ENCODE measurements around the gene DOLPP1.

The DOLPP1 gene

GRCh38 chr9:129068110-129068509 is 12.8 kb upstream of the DOLPP1 start:
- DNase-seq = no peak

DNA sequence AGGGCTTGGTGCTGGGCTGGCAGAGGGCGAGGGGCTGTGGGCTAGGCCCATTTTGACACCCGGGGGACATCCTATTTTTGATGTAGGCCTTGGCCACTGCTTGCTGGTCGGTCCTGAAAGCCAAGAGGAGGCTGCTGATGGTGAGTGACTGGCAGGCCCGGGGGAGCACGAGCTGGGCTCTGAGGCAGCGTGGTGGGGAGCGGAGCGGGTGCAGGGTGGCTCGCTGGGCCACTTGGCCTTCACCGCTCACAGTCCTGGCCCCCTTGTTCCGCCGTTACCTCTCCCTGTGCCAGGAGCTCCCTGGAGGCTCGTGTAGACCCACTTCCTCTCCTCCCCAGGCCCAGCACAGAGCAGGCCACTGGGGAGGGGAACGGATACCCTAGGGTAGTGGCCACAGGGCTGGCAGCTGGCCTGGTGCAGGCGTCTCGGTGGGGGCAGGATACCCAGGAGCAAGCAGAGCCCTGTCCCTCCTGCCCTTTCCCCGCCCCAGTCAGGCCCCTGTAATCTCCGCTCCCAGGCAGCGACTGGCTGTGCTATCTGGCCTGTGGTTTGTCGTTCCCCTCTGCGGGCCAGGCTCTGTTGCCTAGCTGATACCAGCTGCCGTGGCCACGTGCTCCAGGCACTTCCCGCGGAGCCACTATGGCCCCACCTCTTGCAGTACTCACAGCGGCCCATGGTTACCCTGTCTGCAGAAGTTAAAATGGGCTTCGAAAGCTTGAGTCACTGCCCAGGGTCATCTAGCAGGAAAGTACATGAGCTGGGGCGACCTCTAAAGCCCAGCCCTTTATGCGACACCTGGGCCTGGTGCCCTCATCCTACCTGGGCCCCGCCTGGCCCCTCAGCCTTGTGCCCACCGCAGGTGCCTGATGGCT is 11.7 kb upstream of the DOLPP1 start:
- DNase-seq = peak; percentile 94

- no peak for DNase-seq
Measured at GRCh38 chr9:129069862-129070641, 10.9 kb upstream of the DOLPP1 start.

DNA sequence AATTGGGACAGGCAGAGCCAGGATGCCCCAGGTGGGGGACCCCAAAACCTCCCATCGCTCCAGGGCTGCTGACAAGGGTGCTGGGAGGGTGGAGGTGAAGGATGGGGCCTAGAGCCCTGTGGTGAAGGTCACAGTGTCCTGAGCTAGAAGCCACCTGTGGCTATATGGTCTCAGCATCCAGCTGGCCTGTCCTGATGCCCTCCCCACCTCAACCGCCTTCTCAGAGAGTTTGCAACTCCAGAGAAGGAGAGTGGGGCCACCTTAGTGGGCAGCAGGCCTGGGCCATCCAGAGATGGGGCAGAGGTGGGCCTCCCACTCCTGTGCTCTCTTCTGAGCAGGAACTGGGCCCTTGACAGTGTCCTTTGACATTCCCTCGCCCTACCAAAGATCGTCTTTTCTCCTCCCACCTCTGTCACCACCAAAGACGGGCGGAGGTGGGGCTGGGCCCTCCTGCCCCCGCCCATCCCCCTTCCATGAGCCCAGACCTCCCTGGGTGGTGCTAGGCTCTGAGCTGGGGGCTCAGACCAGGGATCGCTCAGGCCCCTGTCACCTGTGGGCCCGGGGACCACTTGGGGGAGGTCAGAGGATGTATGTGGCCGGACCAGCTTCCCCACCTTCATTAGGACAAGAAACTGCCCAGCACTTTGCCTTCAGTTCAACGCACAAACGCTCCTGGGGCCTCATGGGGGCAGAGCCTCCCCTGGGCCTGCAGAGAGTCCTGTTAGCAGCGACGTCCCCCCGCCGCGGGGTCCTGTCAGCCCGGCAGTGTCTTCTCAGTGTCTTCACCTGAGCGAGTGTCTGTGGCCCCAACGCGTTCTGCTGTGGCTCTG is 10.0 kb upstream of the DOLPP1 start:
- DNase-seq = no peak

DNA sequence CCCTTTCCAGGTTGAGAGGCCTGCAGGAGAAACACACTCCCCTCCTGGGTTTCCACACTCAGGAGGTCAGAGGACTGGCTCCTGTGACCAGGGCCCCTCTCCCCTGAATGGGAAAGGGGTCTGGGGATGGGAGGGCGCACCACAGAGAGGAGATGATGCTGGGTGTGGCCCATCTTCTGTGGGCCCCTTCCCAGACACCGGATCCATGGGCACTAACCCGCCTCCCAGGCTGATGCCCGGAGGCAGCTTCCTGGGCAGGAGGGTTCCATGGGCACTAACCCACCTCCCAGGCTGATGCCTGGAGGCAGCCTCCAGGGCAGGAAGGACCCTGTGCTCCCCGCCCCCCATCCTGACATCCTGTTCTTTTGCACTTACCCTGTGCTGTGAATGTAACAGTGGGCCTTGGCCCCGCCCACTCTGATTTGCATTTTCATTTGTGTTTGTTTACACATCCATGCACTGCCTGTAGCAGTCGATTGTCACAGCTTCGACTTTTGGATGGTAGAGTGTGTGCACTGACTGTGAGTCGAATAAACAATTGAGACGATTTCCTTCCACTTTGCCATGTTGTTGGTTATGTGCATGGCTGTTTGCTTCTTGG is 9.3 kb upstream of the DOLPP1 start:
- no peak for DNase-seq

DNA sequence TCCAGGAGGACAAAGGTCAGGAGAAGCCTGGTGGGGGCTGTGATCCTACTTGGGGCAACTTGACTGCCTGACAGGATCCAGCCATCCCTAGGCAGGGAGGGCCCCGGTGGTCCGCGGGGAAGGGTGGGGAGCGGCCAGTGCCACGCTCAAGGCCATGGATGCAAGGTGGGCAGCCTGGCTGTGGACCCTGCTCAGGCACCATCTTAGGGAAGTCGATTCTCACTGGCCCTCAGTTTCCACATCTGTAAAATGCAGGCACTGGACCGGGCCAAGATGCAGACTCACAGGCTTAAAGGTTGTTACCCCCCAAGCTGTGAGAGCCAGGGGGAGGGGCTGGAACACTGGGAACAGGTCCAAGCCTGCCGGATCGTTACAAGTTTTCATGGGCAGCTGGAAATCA is 8.7 kb upstream of the DOLPP1 start:
- DNase-seq = no peak

- no peak for DNase-seq
Measured at GRCh38 chr9:129073404-129073803, 7.5 kb upstream of the DOLPP1 start.

- DNase-seq = no peak
Measured at GRCh38 chr9:129074106-129074505, 6.8 kb upstream of the DOLPP1 start.

- no peak for DNase-seq
Measured at GRCh38 chr9:129075996-129076639, 4.8 kb upstream of the DOLPP1 start.

- no peak for DNase-seq
Measured at GRCh38 chr9:129076640-129077037, 4.3 kb upstream of the DOLPP1 start.

GRCh38 chr9:129077236-129077635 is 3.7 kb upstream of the DOLPP1 start:
- DNase-seq = no peak

DNA sequence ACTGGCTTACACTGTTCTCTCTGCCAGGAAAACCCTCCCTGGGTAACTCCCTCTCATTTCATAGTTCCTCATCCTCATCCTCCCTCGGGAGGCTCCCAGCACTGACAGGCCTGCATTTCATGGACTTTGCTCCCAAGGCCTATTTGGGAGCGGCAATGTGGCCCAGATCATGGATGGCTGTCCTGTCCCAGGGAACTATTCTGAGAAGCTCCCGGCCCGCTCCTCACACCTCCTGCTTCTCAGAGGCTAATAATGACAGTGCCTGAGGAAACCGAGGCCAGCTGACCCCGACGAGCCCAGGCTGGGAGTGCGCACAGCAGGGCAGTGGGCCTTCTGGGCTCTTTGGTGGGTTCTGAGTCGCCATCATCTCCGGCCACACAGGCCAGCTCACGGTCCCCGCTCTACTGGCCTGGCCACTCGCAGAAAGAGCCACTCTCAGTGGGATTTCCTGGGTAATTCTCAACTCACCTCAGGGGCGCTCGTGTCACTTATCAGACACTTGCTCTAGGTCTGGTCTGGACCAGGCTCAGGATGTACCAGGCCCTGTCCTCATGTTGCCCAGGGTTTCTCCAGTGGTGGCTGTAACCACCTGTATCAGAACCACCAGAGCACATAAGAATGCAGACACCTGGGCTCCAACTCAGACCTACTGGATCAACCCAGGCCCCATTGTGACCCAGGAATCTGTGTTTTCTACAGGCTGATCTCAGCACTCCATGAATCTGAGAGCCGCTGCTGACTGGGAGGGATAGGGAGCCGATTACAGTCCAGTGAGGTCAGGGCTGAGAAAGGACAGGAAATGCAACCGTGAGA is 2.0 kb upstream of the DOLPP1 start:
- no peak for DNase-seq

GRCh38 chr9:129079829-129080228 is 1.1 kb upstream of the DOLPP1 start:
- DNase-seq = no peak

GRCh38 chr9:129080298-129080600 is 662 bp upstream of the DOLPP1 start:
- DNase-seq = no peak

- no peak for DNase-seq
Measured at GRCh38 chr9:129081388-129081904, 535 bp downstream of the DOLPP1 start.

- no peak for DNase-seq
Measured at GRCh38 chr9:129084087-129084486, 3.2 kb downstream of the DOLPP1 start.

DNA sequence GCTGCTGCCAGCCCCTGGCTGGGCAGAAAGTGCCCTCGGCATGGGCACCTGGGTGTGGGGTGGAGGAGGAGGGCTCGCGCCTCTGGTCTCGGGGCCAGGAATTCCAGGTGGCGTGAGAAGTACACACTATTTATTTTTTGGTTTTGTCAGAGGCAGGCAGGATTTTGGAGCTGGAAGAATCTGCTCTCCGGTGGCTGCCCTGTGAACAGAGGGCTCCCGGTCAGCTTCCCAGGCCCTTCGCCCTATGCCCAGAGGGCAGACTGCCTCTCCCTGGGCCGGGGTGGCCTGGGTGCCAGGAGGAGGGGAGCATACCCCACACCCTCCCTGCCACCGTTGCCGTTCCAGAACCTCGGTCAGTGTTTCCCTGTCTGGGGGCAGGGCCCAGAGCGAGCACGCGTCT is 8.3 kb downstream of the DOLPP1 start:
- DNase-seq = no peak

GRCh38 chr9:129093602-129094386 is 12.9 kb downstream of the DOLPP1 start:
- no peak for DNase-seq

- DNase-seq = no peak
Measured at GRCh38 chr9:129094387-129095169, 13.7 kb downstream of the DOLPP1 start.
